GM18867 (cell line): ENCODE results near the gene PTGER1.
"Not testable (repeated sequence)": the region's sequence is repeated elsewhere in the genome, so short reads cannot be mapped to it uniquely, and the experiment has no call there.

Source experiments
- ATAC-seq: cut with Tn5 transposase; IDR thresholded peaks from one replicate; pipeline ENCODE4 v1.9.1; 2021; ENCODE audit warnings: mild to moderate bottlenecking, moderate library complexity; ENCODE audit not compliant: unreplicated experiment

Gene PTGER1

DNA sequence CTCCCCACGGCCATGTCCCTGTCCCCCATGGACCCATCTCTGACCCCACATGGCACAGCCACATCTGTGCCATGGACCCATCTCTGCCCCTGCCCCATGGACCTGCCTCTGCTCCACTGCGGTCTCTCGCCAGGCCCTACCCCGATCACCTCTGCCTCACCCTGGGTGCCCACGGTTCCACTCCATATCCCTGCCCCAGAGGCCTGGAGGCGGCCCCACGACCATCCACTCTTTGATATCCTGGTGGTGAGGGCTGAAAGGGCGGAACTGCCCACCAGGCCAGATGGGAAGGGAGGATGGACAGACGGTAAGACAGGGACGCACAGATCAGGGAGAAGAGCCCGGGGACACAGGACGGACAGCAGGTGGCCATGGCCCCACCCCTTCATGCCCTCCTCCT is 327 bp downstream of the PTGER1 start:
- ATAC-seq = no peak

DNA sequence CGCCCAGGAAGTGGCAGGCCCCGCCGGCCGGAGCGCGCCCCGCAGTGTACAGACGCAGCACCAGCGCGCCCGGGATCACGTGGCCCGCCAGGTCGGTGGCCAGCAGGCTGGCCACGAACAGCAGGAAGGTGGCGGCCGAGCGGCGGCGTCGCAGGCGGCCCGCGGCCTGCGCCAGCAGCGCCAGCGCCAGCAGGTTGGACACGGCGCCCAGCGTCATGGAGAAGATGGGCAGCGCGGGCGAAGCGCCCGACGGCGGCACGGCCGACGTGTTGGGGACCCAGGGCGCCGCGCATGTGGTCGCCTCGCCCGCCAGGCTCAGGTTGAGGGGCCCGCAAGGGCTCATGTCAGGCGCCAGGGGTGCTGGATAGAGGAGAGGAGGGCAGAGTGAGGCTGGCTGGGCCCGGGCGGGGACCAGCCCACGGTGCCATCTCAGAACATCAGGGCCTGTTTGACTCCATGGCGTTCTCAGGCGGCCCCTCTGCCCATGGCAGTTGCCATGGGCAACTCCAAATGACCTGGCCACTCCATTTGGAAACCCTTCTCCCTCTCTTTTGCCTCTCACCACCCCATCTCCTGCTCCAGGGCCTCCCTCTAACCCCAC is 1.1 kb downstream of the PTGER1 start:
- ATAC-seq = no peak

DNA sequence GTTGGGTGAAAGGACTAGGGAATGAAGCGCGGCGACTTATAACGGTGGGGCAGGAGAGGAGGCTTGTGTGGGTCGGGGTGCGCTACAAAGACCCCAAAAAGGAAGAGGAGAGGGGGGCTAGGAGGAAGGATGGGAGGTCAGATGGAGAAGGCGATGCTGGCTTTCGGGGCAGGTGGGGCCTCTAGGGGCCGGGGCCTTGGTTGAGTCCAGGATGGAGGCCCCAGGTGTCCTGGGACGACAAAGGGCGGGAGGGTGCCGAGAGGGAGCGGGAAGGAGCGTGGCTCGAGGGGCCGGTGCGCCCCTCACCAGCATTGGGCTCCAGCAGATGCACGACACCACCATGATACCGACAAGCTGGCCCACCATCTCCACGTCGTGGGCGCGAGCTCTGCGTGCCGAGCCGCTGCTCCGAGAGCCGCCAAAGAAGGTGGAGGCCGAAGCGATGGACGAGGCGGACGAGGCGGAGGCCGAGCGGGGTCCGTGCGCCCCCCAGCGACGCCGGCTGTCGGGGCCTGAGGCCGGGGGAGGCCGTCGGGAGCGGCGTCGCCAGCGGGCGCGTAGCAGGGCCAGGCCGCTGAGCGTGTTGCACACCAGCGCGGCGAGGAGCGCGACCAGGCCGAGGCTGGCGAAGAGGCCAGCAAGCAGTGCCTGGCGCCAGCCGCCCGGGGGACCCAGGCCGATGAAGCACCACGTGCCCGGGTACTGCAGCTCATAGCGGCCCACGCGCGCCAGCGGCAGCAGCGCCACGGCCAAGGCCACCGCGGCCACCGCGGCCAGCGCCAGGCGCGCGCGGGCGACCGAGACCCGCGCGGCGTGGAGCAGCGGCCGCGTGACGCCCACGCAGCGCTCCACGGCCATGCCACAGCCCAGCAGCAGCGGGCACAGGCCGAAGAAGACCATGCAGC is 1.8 kb downstream of the PTGER1 start:
- ATAC-seq = no peak

DNA sequence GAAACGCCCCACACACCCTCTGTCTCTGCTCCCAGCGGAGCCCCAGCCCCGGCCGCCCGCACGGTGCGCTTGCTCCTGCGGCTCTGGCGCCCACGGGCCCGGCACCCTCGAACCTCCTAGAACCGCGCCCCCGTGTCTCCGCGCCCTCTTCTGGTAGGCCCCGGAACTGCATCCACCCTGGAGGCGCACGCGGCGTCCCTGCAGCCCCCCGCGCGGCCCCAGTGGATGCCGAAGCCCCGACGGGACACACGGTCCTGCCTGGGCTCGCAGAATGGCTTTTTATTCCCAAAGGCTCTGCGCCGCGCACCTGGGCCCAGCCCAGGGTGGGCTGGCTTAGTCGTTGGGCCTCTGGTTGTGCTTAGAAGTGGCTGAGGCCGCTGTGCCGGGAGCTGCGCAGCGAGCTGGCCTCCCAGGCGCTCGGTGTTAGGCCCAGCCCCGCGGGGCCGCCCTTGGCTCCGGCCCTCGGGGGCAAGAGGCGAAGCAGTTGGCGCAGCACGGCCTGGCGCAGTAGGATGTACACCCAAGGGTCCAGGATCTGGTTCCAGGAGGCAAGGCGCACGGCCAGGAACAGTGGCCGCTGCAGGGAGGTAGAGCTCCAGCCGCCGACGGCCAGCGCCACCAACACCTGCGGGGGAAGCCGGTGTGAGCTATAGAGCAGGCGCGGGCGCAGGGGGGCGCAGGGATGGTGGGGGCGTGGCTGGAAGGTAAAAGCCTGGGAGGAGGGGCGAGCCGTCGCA is 2.8 kb downstream of the PTGER1 start:
- ATAC-seq = no peak

DNA sequence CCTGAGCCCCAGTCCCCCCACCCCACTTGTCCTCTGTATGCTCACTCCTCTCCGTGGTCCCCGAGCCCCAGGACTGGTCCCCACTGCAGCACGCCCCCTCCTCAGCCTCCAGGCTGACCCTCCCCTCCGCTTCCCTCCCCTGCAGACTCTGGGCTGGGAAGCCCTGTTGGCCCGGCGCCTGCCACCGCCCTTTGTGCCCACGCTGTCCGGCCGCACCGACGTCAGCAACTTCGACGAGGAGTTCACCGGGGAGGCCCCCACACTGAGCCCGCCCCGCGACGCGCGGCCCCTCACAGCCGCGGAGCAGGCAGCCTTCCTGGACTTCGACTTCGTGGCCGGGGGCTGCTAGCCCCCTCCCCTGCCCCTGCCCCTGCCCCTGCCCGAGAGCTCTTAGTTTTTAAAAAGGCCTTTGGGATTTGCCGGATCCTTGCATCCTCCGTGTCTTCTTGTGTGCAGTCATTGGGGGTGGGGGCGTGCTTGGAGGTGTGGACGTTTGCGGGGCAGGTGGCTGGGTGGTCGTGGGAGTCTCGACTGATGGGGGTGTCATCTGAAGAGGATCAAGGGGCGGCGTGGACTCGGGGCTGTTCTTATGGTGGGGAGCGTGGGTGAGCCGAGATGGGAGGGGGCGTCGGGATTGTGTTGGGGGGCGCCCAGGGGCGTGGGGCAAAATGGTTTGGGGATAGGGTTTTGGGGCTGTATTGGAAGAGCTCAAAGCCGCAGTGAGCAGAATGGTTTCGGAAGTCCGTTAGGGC is 3.5 kb downstream of the PTGER1 start:
- ATAC-seq = no peak

DNA sequence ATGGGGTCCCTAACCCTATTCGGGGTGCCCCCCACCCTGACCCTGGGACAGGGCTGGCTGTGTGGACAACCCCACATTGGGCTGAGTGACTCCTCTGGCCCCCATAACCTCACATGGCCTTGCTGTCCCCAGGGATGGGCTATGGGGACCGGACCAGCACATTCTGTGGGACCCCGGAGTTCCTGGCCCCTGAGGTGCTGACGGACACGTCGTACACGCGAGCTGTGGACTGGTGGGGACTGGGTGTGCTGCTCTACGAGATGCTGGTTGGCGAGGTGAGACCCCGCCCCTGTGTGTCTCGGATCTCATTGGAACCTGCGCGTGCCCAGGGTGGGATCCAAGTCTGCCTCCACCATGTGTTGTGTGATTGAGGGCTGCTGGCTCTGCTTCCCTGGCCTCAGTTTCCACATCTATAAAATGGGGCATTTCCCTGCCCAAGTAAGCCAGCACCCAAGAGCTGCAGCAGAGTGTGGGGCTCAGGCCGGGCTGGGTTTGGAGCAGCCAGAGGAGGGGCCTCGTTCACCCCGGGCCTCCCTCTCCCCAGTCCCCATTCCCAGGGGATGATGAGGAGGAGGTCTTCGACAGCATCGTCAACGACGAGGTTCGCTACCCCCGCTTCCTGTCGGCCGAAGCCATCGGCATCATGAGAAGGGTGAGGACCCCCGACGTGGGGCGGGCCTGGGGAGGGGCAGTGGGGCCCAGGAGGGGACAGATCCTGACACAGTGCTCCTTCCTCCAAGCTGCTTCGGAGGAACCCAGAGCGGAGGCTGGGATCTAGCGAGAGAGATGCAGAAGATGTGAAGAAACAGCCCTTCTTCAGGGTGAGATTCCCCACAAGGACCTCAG is 4.9 kb downstream of the PTGER1 start:
- no peak for ATAC-seq

DNA sequence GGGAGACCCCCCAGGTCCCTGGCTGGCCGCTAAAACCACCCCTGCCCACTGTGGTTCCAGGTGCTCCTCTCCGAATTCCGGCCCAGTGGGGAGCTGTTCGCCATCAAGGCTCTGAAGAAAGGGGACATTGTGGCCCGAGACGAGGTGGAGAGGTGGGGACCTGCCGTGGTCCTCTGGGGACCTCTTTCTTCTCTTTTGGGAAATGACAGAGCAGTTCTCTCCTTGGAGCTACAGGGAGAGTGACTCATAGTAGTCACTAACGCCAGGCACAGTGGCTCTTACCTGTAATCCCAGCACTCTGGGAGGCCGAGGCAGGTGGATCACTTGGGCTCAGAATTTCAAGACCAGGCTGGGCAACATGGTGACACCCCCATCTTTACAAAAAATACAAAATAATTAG is 7.3 kb downstream of the PTGER1 start:
- no peak for ATAC-seq

DNA sequence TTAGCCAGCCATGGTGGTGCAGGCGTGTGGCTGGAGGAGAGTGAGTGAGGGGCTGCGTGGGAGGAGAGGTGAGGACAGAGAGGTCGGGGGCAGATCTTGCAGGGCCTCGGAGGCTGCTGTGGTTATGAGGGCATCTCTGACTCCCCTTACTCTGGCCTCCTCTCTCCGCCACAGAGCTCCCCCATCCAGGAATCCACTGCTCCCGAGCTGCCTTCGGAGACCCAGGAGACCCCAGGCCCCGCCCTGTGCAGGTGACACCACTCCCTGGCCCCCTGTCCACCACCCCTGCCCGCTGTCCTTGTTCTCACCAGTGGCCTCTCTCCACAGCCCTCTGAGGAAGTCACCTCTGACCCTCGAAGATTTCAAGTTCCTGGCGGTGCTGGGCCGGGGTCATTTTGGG is 7.8 kb downstream of the PTGER1 start:
- no peak for ATAC-seq

DNA sequence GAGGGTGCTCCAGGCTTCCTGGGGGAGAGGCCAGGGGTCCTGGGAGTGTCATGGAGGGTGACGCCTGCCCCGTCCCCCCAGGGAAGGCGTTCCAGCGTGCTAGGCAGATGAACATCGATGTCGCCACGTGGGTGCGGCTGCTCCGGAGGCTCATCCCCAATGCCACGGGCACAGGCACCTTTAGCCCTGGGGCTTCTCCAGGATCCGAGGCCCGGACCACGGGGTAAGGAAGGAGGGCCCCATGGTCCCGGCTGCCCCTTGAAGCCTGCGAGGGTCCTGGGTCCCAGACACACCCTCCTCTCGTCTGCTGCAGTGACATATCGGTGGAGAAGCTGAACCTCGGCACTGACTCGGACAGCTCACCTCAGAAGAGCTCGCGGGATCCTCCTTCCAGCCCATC is 11.4 kb downstream of the PTGER1 start:
- no peak for ATAC-seq

DNA sequence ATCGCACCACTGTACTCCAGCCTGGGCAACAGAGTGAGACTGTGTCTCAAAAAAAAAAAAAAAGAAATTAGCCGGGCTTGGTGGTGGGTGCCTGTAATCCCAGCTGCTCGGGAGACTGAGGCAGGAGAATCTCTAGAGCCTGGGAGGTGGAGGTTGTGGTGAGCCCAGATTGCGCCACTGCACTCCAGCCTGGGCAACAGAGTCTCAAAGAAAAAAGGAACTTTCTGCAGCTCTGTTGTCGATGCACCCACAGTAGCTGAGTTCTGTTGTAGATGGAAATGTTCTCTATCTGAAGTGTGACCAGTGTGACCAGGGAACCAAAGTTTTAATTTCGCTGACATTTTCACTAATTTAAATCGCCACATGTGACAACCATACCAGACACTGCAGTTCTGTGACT is 12.8 kb downstream of the PTGER1 start:
- not testable (repeated sequence) for ATAC-seq

DNA sequence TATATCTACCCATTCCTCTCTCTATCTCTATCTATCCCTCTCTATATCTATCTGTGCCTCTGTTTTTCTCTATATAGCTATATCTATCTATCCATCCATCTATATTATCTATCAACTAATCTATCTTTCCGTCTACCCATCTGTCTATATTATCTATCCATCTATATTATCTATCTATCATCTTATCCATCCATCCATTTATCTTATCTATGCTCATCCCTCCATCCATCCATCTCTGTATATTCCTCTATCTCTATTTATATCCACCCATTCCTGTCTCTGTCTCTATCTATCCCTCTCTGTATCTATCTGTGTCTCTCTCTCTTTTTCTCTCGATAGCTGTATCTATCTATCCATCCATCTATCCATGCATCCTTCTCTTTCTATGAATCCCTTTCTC is 14.2 kb downstream of the PTGER1 start:
- no peak for ATAC-seq

DNA sequence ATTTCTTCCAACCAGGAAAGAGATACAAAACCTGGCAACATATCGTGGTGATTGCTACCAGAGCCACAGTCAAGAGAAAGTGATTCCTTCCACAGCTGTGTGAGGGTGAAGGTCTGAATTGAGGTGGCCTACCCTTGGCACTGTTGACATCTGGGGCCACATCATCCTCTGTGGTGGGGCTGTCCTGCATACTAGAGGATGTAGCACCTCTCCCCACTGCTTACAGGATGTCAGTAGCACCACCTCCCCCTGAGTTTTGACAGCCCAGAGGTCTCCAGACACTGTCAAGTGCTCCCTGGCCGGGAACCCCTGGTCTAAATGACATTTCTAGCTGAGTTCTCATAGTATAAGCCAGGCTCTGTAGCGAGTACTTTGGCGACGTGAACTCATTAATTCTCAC is 15.5 kb downstream of the PTGER1 start:
- ATAC-seq = no peak

DNA sequence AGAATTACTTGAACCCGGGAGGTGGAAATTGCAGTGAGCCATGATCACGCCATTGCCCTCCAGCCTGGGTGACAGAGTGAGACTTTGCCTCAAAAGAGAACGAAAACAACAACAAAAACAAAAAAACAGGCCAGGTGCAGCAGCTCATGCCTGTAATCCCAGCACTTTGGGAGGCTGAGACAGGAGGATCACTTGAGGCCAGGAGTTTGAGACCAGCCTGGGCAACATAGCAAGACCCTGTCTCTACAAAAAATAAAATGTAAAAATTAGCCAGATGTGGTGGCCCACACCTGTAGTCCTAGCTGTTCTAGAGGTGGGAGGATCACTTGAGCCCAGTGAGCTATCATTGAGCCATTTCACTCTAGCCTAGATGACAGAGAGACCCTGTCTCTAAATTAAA is 22.9 kb downstream of the PTGER1 start:
- ATAC-seq = not testable (repeated sequence)

DNA sequence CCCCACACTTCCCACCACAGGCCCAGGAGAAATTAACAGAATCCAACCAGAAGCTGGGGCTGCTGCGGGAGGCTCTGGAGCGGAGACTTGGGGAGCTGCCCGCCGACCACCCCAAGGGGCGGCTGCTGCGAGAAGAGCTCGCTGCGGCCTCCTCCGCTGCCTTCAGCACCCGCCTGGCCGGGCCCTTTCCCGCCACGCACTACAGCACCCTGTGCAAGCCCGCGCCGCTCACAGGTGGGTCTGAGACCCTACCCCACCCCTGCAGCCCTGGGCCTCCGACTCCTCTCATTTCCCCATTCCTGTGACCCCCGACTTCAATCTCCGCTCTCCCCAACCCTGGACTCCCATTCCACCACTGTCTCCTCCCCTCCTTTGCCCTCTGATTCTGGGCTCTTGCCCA is 24.3 kb downstream of the PTGER1 start:
- ATAC-seq = no peak

DNA sequence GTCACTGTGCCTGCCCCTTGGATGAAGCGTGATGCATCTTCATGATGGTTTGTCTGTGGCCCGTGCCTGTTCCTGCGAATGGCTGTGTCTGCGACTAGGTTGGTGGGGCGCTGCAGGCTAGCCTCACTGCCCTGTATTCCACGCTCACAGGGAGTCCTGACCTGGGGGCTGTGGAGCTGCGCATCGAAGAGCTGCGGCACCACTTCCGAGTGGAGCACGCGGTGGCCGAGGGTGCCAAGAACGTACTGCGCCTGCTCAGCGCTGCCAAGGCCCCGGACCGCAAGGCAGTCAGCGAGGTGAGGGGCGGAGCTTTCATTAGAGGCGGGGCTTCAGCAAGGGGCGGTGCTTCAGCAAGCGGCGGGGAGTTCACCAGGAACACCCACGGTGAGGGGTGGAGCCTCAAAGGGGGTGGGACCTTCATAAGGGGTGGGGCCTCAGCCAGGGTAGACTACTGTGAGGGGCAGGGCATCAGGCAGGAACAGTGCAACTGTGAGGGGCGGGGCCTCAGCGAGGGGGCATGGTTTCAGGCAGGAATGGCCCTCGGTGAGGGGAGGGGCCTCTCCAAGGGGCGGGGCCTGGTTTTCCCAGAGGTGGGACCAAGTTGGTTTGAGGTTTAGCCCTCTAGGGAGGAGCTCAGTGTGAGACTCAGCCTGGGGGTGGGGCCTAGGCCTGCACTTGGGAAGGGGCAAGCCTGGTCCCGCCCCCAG is 24.8 kb downstream of the PTGER1 start:
- ATAC-seq = no peak

DNA sequence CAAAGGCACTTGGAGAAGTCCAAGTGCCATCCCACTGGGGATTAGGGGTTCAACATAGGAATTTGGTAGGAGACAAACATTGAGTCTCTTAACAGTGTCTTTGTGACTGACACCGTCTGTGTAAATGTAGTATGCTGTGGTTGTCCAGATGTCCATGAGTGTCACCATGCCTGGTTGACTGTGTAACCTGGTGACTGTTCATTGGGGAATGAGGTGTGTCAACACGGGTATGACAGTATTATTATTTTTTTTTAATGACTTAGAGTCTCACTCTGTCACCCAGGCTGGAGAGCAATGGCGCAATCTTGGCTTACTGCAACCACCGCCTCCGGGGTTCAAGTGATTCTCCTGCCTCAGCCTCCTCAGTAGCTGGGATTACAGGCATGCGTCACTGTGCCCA is 25.8 kb downstream of the PTGER1 start:
- no peak for ATAC-seq

DNA sequence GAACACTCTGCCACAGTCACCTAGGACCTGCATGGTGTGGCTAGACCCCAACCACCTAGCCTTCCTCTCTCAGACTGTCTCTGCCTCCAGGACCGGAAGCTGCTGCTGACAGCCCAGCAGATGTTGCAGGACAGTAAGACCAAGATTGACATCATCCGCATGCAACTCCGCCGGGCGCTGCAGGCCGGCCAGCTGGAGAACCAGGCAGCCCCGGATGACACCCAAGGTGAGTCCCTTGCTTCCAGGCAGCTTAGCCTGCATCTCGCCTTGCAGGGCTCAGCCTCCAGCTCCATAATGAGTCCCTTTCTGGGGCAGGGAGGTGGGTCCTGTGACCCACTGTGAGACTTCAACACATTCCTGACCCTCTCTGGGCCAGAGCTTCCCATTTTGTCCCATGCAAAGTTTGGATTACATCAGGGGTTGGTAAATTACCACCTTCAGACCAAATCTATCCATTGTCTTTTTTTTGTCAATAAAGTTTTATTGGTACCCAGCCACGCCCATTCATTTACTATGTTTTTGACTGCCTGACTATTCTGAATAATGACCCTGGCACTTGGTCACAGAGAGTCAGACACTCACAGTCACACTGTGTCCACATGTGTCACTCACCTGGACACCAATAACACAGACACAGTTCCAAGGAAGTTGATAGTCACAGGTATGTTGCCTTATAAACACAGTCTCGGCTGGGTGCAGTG is 28.7 kb downstream of the PTGER1 start:
- no peak for ATAC-seq

DNA sequence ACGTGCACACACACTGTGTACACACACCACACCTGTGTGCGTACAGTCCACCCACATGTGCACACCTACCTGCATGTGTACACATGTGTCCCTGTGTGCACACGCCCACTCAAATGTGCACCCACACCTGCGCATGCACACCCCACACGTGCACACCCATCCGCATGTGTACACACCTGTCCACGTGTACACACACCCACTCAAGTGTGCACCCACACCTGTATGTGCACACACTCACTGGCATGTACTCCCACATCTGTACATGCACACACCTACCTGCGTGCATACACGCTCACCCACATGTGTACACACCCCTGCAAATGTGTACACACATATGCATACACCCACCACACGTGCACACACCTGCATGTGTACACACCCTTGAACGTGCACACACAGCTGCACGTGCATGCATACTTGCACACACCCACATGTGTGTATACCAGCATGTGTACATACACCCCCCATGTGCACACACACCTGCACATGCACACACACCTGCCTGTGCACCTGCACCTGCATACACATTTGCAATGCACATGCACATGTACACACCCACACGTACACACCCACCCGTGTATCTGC is 31.4 kb downstream of the PTGER1 start:
- no peak for ATAC-seq
